Renal cortex interstitium (tissue), 11 donors: Measurements from ENCODE around the gene BCR. TPM values are rescaled to one million over a fixed set of nuclear protein-coding genes. Genes with fewer than 3 reads are reported as not detected.

Source experiments
- DNase-seq, 11 donors: peaks; one replicate each; pipeline ENCODE4 v3.0.0-alpha.2; 2013; ENCODE audit warnings: low read depth in 9 of 11, low spot score in 4 of 11; ENCODE audit errors: extremely low read depth in 1 of 11
- polyA plus RNA-seq, 3 donors: library from polyadenylated mRNA; unstranded; fragments of 120-200 nt; gene quantifications; one replicate each; pipeline ENCODE4 v1.2.1, GENCODE V29; 2013; ENCODE audit not compliant: insufficient read length in 3 of 3

Gene BCR
- polyA plus RNA-seq, 3 donors: 57.5 to 65.1 (median 61.3) TPM

DNA sequence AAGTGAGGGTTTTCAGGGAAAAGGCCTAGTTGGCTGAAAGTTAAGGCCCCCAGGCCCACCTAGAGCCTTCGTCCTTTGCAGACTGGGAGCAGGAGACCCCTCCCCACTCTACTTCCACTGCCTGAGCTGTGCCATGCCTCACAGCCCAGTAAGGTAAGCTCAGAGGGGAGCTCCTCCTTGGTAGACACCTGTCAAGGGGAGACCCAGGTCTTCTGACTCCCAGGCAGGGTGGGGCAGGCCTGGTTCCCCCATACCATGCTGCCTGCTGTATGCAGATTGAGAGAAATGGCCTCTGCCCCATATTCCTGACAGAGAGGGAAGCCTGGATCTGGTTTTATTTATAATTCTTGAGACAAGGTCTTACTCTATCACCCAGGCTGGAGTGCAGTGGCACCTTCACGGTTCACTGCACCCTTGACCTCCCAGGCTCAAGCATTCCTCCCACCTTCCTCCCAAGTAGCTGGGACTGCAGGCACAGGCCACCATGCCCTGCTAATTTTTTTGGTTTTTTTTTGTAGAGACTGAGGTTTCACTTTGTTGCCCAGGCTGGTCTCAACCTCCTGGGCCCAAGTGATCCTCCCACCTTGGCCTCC lies 34.3 kb upstream of the BCR start:
- DNase-seq: no peak

DNA sequence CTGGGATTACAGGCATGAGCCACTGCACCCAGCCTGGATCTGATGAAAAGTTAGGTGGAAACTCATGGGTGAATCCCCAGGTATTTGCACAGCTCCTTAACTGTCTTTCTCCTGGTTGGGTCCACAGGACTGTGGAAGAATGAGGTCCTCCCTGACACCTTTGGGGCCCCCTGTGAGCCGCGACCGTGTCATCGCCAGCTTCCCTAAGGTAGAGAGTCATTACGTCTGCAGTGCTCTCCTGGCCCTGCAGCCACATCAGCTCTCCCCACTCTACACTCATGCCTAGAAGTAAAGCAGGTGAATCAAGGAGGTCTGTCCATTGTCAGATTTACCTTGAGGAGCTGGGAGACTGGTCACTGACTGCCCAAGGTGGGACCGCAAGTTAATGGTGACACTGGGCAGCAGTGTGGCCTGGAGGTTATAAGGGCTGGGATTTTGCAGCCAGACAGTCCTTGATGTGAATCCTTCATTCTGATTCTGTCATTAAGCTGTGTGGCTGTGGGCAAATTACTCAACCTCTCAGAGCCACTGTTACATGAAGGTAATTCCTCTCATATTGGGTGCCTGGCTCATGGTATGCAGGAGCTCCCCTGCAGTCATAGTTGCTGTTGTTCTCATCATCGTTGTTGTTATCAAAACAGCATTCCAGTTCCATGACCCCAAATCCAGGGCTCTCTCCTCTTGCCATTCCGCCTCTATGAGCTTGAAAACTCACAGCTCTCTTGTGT lies 33.7 kb upstream of the BCR start:
- DNase-seq: no peak

DNA sequence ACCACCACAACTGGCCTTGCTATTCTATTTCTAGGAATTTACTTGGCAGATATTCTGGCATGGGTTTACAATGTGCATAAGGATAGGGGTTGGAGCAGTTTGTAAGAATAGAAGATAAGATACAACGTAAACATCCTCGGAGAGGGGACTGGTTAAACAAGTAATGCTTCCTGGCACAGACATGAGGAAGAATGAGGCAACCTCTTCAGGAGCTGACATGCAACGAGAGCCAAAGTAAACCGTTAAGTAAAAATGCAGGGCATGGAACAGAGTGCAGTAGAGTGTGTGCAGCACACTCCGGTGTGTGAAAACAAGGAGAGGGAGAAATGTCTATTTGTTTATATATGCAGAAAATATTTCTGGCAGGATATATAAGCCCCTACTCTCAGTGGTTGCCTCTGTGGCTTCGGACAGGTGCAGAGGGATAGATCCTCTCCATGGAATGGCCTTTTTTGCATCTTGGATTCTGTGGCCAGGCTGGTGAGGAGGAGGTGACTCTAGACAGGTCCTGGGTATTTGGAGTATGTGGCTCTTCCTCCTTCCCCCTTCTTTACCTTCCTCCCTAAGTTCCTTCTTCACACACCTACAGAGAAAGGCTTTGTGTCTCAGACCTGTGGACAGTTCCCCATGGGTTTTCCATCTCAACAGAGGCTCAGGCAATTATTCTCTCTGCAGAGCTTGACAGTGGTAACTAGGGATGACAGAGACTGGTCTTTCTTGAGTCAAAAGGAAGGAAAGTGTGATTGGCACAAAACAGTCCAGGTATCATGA lies 32.5 kb upstream of the BCR start:
- DNase-seq: no peak

DNA sequence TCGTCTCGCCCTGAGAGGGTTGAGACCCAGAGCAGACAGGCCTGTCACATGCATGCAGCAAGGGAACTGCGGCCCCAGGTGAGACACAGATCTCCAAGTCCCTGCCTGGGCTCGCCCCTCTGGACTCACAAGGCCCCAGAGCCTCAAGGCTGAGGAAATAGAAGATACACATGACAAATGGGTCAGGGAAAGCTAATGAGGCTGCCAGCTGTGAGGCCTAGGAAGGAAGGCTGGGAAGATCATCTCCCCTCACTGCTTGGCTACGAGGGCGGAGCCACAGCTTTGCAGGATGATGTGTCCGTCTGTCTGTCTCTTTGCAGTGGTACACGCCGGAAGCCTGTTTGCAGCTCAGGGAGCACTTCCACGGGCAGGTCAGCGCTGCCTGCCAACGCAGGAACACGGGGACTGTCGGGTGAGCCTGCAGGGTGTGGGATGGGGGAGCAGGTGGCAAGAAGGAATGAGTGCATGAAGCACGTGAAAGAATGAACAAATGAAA lies 30.5 kb upstream of the BCR start:
- DNase-seq: no peak

DNA sequence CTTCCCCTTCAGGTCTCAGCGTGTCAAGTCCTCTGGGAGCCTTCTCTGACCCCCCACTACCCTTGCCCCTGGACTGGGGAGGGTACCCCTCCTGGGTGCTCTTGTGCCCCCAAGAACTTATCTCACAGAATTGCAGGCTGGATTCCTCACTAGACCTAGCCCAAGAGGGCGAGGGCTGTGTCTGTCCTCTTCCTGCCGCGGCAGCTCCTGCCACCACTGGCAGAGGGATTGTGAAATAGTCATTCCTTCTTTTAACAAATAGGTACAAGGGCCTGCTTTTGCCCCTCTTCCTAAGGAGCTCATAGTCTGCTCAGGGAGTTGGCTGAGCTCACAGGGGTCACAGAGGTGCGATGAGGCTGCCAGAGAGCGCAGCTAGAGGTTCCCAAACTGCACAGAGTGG lies 29.5 kb upstream of the BCR start:
- DNase-seq: no peak

DNA sequence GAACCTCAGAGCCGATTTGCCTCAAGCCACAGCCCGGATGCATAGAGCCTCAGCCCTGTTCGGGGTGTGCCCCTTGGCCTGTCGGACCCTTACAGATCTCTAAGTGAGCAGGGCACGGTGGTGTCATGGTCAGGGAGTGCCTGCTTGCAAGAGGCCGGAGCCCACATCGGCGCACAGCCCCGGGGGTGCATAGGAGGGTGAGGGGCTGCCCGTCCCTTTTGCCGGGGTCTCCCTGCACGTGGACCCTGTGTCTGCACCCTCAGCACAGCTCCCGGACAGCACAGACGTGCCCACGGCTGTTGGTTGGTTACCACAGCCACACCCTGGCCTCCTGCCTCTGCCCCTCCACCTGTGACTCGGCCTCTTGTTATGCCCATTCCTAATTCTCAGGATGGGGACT lies 28.5 kb upstream of the BCR start:
- no peak for DNase-seq

DNA sequence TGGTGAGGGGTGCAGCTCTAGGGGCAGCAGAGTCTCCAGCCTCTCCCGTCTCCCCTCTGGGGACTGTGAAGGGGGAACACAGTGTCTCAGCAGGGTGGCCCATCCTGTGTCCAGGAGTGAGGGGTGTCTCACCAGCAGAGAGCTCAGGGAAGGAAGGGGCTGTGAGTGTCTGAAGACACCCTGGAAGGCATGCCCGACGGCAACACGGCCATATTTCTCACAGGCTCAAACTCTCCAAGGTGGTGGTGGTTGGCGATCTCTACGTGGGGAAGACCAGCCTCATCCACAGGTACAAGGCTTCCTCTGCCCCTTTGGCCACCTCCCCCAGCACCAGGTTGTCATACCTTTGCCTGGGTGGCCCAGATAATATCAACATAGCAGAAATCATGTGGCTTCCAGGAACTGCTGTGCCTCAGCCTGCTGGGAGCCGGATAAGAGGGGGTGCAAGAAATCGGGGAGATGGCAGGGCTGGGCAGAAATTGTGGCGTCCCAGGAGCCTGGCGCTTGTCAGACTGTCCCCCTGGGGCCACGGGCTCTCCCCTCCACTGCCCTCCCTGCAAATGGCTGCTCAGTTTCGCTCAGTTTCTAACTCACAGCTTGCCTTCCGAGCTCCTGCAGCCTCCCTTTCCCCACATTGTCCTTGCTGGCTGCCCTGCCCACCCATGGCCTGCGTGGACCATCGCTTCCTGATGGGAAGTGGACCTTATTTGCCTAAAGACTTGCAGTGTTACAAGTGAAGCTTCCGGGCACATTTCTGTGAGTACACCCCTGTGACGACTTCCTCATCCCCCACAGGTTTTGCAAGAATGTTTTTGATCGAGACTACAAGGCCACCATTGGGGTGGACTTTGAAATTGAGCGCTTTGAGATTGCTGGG lies 27.8 kb upstream of the BCR start:
- DNase-seq: no peak

DNA sequence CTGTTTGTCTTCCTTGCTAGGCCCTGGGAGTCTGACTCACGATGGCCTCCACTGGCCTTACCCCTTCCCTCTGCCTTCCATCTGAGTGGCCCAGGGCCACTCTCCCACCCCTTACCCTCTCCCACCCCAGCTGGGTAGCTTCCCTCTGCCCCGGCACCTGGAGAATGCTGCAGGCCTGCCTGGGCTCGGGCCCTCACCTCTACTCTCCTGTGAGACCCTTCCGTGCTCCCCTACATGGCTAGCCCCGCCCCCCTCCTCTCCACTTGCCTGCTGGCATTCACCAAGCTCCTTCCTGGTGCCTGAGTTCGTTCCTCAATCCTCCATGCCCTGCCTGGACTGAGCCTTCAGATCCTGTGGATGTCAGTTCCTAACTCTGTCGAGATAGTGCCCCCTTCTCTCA lies 26.3 kb upstream of the BCR start:
- DNase-seq: no peak

DNA sequence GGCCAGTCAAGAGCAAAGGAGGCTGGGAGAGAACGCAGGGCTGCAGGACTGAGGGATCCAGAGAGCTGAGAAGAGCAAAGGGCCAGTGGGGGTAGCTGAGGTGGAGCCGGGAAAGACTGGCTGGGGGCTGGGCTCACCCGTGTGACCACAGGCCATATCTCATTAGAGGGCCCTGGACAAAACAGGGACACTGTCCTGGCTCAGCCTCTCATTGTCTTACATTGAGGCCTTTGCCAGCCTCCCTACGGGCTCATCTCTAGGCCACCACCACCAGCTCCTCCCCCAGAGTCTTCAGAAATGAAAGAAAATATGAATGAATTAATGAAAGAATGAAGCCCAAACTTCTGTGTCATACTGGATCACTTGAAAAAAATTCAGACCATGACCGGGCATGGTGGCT lies 25.8 kb upstream of the BCR start:
- DNase-seq: no peak

DNA sequence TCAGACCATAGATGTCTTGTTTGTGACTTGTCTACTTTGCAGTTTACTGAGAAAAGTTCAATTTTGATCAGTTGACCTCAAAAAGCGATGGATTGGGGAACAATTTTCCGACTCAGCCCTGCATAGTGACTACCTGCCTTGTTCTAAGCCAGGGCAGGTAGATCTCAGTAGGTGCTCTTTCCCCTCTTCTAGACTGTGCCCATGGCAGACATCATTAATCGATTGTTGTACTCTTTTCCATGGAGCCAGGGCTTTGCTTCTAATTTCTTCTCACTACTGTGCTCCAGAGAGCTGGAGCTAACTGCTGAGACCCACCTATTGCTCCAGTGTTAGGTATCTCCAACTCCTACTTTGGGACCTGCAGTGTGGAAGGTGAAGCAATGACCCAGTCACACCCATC lies 25.2 kb upstream of the BCR start:
- DNase-seq: no peak

DNA sequence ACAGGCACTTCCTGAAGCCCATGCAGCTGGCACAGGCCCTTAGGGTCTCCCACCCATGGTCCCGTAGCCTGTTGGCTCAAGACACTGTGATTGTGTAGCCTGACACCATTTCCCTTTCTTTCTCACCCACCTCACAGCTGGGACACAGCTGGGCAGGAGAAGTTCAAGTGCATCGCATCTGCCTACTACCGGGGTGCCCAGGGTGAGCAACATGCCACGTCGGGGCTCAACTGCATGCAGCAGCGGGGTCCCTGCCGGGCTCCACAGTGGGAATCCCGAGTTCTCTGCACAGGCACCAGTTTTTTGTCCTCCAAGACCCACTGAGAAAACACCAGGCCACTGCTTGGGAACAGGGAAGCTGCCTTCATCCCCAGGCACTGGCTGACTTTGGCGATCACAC lies 24.5 kb upstream of the BCR start:
- no peak for DNase-seq

DNA sequence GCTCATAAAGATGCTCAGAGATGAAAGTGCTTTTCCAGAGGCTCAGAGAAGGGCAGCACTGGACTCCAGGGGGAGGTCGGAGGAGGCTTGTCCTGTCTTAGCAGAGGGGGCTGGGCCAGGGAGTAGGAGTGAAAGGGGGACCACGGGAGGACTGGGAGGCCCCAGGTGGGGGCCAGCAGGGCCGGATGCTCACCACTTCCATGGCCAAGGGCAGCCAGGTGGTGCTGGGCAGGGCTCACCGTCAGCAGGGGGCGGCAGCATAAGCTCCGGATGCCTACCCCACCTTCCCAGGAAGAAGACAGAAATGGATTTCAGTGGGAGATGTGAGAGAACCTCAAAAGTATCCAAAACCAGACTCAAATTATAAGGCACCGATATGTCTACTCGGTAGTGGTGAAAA lies 24.0 kb upstream of the BCR start:
- DNase-seq: no peak

DNA sequence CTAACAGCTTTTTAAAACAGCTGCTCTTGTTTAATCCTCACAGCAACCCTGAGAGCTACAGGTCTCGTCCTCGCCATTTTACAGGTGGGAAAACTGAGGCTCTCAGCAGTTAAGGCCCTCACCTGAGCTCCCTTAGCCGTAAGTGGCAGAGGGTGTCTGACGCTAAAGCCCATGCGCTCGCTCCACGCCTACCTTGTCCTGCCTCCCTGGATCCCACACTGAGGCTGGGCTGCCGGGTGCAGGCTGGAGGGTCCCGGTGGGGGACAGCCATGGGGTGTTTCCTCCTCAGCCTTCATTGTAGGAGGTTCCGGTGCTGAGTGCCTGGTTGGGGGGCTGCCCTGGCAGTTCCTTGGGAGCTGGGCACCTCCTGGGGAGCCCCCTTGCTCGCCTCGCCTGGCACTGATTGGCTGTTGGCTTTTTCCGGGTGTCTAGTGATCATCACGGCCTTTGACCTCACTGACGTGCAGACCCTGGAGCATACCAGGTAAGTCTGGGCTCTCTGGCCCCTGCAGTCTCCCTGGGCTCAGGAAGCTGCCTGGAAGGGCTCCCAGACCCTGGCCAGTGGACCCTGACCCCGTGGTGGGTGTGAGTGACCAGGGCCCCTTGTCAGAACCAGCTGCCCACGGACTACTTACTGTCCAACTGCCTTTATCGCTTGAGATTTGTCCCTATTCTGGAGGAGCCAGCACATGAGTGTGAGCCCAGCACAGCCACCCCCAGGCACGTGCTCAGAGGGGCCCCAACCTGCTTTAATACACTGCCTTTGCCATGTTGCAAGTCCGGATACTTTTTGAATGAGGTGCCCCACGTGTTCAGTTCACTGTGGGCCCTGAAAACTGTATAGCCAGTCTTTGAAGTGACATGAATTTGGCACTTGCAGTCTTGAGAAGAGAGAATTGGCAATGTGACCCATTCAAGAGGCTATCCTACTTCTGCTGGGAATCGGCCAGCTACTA lies 22.5 kb upstream of the BCR start:
- DNase-seq: no peak

DNA sequence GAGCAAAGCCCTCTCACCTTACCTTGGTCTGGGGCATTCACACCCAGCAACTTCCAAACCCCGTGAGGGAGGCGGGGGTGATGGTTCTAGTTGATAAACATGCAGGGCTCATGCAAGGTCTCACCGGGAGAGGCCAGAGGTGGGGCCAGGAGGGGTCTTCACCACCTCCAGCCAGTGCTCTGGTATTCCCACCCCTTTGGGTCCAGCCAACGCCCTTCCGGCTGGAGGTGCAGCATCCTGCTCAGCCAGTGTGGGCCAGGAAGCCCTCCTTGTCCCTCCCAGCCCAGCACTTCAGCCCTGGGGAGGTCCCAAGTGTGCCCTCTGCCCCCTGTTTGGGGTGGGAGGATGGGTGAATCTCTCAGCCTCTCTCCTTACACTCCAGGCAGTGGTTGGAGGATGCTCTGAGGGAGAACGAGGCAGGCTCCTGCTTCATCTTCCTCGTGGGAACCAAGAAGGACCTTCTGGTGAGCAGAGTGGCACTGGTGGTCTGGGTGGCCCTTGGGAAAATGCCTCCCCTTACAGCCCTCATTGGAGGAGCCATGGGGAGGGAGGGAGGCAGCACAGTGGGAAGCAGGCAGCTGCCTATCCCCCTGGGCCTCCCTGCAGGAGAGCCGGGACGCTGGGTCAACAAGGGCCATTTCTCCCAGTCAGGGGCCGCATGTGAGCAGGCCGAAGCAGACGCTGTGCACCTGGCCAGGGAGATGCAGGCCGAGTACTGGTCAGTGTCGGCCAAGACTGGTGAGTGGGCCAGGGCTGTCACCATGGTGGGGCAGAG lies 21.6 kb upstream of the BCR start:
- DNase-seq: no peak

DNA sequence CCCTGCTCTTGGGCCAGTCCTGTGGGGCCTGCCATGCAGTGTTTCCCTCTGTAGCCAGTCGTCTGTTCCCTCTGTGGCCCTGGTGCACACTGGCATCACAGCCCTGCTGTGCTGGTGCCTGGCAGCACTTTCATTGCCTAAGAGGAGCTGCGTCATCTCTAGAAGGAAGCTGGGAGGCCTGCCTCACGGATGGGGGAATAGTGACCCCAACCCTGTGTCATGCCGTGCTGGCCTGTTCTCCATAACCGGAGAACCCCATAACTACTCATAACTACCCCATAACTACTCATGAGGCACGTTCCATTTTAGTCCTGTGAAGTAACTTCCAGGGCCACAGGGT lies 21.0 kb upstream of the BCR start:
- DNase-seq: no peak

DNA sequence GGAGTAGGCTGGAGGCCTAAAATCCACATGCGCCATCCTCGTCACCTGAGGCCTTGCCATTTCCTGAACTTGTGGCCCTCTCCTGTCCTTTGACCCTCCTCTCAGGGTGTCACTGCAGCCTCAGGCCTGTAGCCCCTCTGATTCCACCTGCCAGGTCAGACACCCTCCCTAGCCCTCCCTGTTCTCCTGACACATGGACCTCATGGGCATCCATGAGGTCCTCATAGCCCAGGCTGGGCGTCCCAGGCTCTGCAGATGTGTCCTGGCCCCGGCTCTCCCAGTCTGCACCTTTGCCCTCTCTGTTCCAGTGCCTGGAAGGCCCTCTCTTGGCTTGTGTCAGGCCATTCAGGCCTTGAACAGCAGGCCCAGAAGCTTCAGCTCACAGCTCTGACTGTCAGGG lies 19.3 kb upstream of the BCR start:
- no peak for DNase-seq

DNA sequence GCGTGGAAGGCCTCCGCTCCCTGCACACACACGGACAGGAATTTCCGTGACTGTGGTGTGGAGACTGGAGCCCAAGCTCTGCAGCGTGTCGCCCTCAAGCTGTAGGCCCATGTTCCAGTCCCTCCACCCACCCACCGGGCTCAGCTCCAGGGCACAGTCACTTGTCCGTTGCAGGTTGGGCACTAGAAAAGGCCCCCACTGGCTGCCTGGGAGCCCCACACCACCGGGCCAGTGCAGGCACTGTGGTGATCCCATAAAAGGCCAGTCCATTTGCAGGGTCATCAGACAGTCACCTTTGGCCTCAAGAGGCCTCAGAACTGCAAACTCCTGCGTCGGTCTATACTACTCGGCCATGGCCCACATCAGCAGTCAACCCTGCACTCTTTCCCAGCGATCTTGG lies 18.7 kb upstream of the BCR start:
- DNase-seq: no peak

DNA sequence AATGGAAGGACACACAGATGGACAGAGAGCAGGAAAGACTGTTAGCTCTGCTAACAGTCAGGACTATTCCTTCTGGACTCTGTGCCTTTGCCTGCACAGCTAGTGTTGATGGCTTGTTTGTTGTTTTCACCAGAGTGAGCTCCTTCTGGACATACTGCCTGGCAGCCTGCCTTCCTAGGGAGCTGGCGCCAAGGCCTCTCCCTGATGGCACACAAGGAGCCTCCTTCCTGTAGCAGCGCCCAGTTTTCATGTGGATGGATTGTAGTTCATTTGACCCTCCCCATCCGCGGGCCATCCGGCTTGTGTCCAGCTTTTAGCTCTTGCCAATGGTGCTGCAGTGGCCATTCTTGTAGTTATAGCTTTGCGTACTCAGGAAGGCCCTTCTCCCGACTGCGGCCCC lies 16.6 kb upstream of the BCR start:
- DNase-seq: no peak
